Effector CD8-positive, alpha-beta T cell (primary cell): Measurements from ENCODE around the gene TPM4.

ENCODE experiments used
- DNase-seq: peaks from one replicate; lab custom pipeline; 2025; lab: John Stamatoyannopoulos, UW

Gene TPM4

GRCh38 chr19:16127776-16128371 lies 51.6 kb downstream of the TPM4 start:
- no peak for DNase-seq

DNA sequence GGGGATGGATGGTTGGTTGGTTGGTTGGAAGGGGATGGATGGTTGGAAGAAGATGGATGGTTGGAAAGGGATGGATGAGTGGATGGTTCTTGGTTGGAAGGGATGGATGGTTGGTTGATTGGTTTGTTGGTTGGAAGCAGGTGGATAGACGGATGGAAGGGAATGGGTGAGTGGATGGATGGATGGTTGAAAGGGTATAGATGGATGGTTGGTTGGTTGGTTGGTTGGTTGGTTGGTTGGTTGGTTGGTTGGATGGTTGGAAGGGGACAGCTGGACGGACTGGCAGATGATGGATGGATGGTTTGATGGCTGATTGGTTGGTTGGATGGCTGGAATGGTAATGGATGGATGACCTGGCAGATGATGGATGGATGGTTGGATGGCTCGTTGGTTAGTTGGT lies 55.4 kb downstream of the TPM4 start:
- no peak for DNase-seq

DNA sequence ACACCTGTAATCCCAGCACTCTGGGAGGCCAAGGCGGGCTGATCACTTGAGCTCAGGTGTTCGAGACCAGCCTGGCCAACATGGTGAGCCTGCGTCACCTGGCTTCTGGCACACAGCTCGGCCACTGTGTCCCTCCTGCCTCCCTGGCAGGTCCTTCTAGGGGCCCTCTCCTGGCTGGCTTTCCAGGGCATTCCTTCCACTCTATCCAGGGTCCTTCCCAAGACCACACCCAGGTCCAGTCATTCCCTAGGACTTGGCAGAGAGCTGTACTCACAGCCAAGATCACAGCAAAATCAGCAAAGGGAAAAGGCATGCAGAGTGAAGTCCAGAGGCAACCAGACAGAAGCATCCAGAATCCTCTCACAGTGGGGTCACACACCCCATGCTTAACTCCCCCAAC lies 57.5 kb downstream of the TPM4 start:
- no peak for DNase-seq

DNA sequence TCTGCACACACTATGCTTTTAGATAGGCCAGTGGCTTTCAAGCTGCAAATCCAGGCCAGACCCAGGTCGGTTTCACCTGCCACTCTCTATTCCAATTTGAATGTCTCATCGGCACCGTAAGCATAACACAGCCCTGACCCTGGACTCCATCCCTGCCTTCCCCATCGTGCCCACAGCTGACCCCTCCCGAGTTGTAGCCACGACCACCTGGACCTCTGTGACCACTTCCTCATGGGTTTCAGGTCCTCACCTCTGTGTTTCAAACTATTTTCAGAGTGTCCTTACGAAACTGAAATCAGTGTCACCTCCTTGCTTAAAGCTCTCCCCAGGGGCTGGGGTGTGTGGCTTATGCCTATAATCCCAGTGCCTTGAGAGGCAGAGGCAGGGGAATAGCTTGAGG lies 58.2 kb downstream of the TPM4 start:
- no peak for DNase-seq

DNA sequence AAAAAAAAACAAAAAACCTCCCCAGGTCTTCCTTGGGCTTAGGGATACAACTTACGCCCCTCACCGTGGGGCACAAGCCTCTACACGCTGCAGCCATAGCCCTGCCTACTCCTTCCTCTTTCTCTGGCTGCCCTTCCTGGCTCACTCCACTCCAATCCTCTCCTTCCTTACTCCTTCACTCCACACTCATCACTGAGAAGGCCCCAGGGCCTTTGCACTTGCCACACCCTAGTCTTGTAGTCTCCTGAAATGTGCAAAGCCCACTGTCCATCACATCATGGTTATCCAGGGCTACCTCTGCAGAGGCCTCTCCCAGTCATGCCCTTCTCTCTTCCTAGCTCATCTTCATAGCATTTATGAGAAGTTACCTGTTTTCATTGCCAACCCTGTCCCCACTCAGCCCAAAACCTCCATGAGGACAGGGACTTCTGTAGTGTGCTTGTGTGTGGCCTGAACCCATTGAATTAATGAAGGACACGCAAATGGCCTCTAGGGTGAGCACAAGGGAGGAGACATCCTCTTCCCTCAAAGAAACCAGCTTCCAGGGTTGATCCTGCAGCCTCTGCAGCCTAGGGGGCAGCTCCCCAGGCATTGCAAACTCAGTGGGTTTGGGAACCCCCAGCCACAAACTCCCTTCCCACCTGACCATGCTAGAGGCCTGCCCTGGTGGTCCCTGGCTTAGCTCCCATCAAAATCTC lies 59.3 kb downstream of the TPM4 start:
- DNase-seq = no peak

GRCh38 chr19:16136185-16136999 lies 60.1 kb downstream of the TPM4 start:
- DNase-seq = no peak

GRCh38 chr19:16139752-16140151 lies 63.5 kb downstream of the TPM4 start:
- no peak for DNase-seq

DNA sequence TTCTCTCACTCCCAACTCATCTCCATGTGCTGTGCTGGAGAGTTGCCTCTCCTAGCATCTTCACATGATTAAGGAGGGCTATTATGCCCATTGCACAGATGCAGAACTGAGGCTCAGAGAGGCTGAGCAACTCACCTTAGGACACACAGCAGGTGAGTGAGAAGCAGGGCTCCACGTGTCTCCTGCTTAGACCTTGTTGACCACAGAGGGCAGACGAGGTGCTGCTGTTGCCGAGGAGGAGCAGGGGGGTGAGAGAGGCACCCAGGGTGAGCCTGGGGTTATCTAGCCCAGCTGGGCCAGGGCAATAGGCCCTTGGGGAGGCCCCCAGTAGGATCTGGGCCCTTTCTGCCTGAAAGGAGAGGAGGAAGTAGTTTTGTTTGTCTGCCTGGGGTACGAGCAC lies 64.7 kb downstream of the TPM4 start:
- DNase-seq = no peak

- DNase-seq = no peak
These were observed 65.8 kb downstream of the TPM4 start for GRCh38 chr19:16142032-16142580.

- peak; percentile 56 for DNase-seq
These were observed 67.3 kb downstream of the TPM4 start, which contains the start of gene HSH2D for GRCh38 chr19:16143399-16144215. Gene HSH2D, plus strand, starts transcription at chr19:16143685. Its CDS starts 5,066 bp downstream, at chr19:16148751.

DNA sequence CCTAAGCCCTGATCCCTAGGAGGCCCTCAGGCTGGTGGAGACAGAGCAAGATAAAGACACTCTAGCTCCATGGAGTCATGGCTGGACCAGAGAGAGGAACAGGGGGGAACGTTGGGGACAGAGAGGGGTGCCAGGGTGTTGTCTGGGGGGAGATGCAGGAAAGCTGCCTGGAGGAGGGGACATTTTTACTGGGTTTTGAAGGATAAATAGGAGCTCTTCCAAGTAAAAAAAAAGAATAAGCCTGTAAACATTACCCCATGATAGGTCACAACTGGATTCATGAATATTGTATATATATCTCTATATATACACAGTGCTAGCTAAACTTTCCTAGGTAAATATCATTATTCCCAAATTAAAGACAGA lies 67.9 kb downstream of the TPM4 start:
- DNase-seq = no peak

GRCh38 chr19:16146112-16146511 lies 69.8 kb downstream of the TPM4 start:
- DNase-seq = no peak

DNA sequence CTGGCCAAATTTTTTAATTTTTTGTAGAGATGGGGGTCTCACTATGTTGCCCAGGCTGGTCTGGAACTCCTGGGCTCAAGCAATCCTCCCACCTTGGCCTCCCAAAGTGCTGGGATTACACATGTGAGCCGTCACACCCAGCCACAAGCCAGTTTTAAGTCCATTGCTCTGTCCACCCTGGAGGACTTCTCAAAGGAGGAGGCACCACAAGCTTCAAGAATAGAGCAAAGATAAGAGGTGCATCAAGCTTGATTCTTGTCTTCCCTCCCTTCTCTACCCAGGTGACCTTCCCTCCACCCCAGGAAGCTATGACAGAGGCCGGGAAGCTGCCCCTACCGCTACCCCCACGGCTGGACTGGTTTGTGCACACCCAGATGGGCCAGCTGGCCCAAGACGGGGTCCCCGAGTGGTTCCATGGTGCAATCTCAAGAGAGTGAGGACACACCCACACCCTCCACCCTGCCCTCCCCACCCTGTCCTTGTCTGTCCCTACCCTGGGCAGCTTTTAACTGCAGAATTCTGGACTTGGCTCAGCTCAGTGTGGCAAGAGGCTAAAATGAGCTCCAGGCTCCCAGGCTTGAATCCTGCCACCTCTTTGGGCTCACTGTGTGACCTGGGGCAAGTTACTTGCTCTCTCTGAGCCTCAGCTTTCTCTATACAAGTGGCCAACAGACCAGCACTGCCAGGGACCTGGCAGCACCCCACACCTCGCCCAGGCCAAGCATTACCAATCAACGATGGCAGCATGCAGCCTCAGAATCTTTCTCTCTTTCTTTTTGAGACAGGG lies 72.3 kb downstream of the TPM4 start:
- no peak for DNase-seq
